Left lung (tissue), 14 donors: Measurements from ENCODE around the gene TIMM29. TPM values are rescaled to one million over a fixed set of nuclear protein-coding genes. Genes with fewer than 3 reads are reported as not detected.

Experiments used
- ATAC-seq: fragments of 200-7000 bp; cut with Tn5 transposase; one replicate; pipeline ENCODE4 v1.9.1; 2020; ENCODE audit warnings: moderate library complexity
- DNase-seq, 4 donors: peaks; one replicate each; pipeline ENCODE4 v3.0.0-alpha.2; 2013 to 2020
- H3K27ac ChIP-seq, 2 donors: fragments of 200-600 bp; sonication (generic) in 1 of 2; one replicate each; pipeline versions ENCODE4 v1.5.0 to v1.8.0; 2020 to 2021
- H3K27me3 ChIP-seq, 2 donors: fragments of 200-600 bp; sonication (generic) in 1 of 2; one replicate each; pipeline versions ENCODE4 v1.5.0 to v1.8.0; 2020 to 2021
- H3K36me3 ChIP-seq, 2 donors: fragments of 200-600 bp; sonication (generic) in 1 of 2; one replicate each; pipeline versions ENCODE4 v1.5.0 to v1.8.0; 2020 to 2021
- H3K4me1 ChIP-seq, 2 donors: fragments of 200-600 bp; one replicate each; pipeline ENCODE4 v1.8.0; 2021
- H3K4me3 ChIP-seq, 2 donors: fragments of 200-600 bp; sonication (generic) in 1 of 2; one replicate each; pipeline versions ENCODE4 v1.5.0 to v1.8.0; 2020 to 2021; ENCODE audit warnings: mild to moderate bottlenecking in 1 of 2
- H3K9me3 ChIP-seq, 2 donors: fragments of 200-600 bp; sonication (generic) in 1 of 2; one replicate each; pipeline versions ENCODE4 v1.5.0 to v1.8.0; 2020 to 2021
- intact Hi-C, 2 donors: fragments of 100-400 bp; cut with DNase I; formaldehyde crosslinking; loops; one replicate each; pipeline versions ENCODE4 v1.11.2 to v1.14.2; 2022
- long read RNA-seq, 12 donors: library from polyadenylated mRNA in 2 of 12; unstranded in 2 of 12; transcript quantifications; one replicate each; pipeline ENCODE4 v2.0.0 and lab custom pipeline, GENCODE V29; 2019 to 2026
- polyA plus RNA-seq, 6 donors: library from polyadenylated mRNA; unstranded; fragments of 120-200 nt; gene quantifications; one replicate each; pipeline ENCODE4 v1.2.1, GENCODE V29; 2013; ENCODE audit not compliant: insufficient read length in 6 of 6
- total RNA-seq, 2 donors: library from RNA; stranded (reverse); fragmentation: NEBNext Ultra II Directional; extraction: Animal tissue kit (Norgen Biotek cat#: 25700); gene quantifications; one replicate each; pipeline ENCODE4 v1.2.1, GENCODE V29; 2021
- TF ChIP-seq, protein P1 (sequence below), 2 donors: fragments of 200-600 bp; sonication (generic) in 1 of 2; IDR thresholded peaks; one replicate each; pipeline versions ENCODE4 v1.5.0 to v1.8.0; 2021; ENCODE audit warnings: antibody characterized with exemption in 2 of 2
- donor health status: DM: no; HTN: yes; CAD: no.
- donor health status: DM: no; HTN: no; CAD: no.

The TIMM29 gene
- 10 to 100 TPM; 18.8 to 19.5 TPM for total RNA-seq
- polyA plus RNA-seq, result 10 to 100 TPM; 24.0 to 28.5 (median 26.0) TPM
- long read RNA-seq, donor 1, transcript TIMM29-201 (2 exons, 1,425 nt), result major isoform, 7 of 7 reads
- long read RNA-seq, donor 1, partial matches to known transcripts, result 0 of 7 reads
- long read RNA-seq, donor 1, other reads (novel, unspliced or antisense), result 0 of 7 reads
- long read RNA-seq, donor 2, transcript TIMM29-201 (2 exons, 1,425 nt), result major isoform, 10 of 11 reads
- long read RNA-seq, donor 2, partial matches to known transcripts, result 0 of 11 reads
- long read RNA-seq, donor 2, other reads (novel, unspliced or antisense), result 0 of 11 reads
- long read RNA-seq, donor 3, transcript TIMM29-201 (2 exons, 1,425 nt), result major isoform, 6 of 6 reads
- long read RNA-seq, donor 3, partial matches to known transcripts, result 0 of 6 reads
- long read RNA-seq, donor 3, other reads (novel, unspliced or antisense), result 0 of 6 reads
- long read RNA-seq, donor 4, transcript TIMM29-201 (2 exons, 1,425 nt), result major isoform, 19 of 20 reads
- long read RNA-seq, donor 4, partial matches to known transcripts, result 0 of 20 reads
- long read RNA-seq, donor 4, other reads (novel, unspliced or antisense), result 1 of 20 reads
- long read RNA-seq, donor 5, transcript TIMM29-201 (2 exons, 1,425 nt), result major isoform, 7 of 8 reads
- long read RNA-seq, donor 5, partial matches to known transcripts, result 0 of 8 reads
- long read RNA-seq, donor 5, other reads (novel, unspliced or antisense), result 0 of 8 reads
- long read RNA-seq, donor 6, transcript TIMM29-201 (2 exons, 1,425 nt), result major isoform, 8 of 16 reads
- long read RNA-seq, donor 6, partial matches to known transcripts, result 8 of 16 reads
- long read RNA-seq, donor 6, other reads (novel, unspliced or antisense), result 0 of 16 reads
- long read RNA-seq, donor 7, partial matches to known transcripts, result 0 of 3 reads
- long read RNA-seq, donor 7, other reads (novel, unspliced or antisense), result 0 of 3 reads
- long read RNA-seq, donor 8, transcript TIMM29-201 (2 exons, 1,425 nt), result major isoform, 10 of 10 reads
- long read RNA-seq, donor 8, partial matches to known transcripts, result 0 of 10 reads
- long read RNA-seq, donor 8, other reads (novel, unspliced or antisense), result 0 of 10 reads
- long read RNA-seq, donor 9, result 0 reads
- long read RNA-seq, donor 10, transcript TIMM29-201 (2 exons, 1,425 nt), result major isoform, 16 of 17 reads
- long read RNA-seq, donor 10, partial matches to known transcripts, result 0 of 17 reads
- long read RNA-seq, donor 10, other reads (novel, unspliced or antisense), result 1 of 17 reads
- long read RNA-seq, donor 11, result 0 reads
- long read RNA-seq, donor 12, transcript TIMM29-201 (2 exons, 1,425 nt), result major isoform, 6 of 6 reads
- long read RNA-seq, donor 12, partial matches to known transcripts, result 0 of 6 reads
- long read RNA-seq, donor 12, other reads (novel, unspliced or antisense), result 0 of 6 reads

DNA sequence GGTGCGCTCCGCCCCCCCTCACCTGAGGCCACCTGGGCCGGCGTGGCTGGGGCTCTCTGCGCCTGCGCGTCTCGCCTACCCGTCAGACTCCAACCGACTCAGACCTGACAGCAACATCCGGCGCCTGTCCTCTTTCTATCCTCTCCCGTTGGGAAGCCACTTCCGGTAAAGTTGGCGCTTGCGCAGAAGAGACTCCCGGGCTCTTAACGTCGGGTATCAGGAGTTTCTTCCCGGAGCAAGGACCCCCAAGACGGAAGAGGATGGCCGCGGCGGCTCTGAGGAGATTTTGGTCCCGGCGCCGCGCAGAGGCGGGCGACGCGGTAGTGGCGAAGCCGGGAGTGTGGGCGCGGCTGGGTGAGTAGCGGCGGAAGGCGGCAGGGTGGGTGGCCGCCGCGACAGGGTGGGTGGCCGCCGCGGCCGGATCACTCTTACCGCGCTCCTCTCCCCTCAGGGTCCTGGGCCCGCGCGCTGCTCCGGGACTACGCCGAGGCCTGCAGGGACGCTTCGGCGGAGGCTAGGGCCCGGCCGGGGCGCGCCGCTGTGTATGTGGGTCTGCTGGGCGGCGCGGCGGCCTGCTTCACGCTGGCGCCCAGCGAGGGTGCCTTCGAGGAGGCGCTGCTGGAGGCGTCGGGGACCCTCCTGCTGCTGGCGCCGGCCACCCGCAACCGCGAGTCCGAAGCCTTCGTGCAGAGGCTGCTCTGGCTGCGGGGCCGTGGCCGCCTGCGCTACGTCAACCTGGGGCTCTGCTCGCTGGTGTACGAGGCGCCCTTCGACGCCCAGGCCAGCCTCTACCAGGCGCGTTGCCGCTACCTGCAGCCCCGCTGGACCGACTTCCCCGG, at the start of gene TIMM29, which contains the start of gene YIPF2:
Gene TIMM29, plus strand, starts transcription at position 249 of the 839 bp plus-strand sequence. Its CDS starts 12 bp downstream, at position 261.
Gene YIPF2, minus strand, starts transcription at position 77 of the 839 bp plus-strand sequence. CDS start 229 bp downstream, outside the sequence.
- Histone ChIP-seq H3K4me1 (peaks cover 15 to 39% of the 10 kb centered on the region in 2 donors), H3K4me3 (peak within 1 kb of the TSS; percentile 89 to 98), H3K27me3 (no peaks in the 10 kb centered on the region), H3K36me3 (peaks cover 0 to 28% of the 10 kb centered on the region in 2 donors), H3K27ac (peak within 1 kb of the TSS; percentile 71 to 77), H3K9me3 (no peaks in the 10 kb centered on the region)
- TF ChIP-seq, protein P1, sequence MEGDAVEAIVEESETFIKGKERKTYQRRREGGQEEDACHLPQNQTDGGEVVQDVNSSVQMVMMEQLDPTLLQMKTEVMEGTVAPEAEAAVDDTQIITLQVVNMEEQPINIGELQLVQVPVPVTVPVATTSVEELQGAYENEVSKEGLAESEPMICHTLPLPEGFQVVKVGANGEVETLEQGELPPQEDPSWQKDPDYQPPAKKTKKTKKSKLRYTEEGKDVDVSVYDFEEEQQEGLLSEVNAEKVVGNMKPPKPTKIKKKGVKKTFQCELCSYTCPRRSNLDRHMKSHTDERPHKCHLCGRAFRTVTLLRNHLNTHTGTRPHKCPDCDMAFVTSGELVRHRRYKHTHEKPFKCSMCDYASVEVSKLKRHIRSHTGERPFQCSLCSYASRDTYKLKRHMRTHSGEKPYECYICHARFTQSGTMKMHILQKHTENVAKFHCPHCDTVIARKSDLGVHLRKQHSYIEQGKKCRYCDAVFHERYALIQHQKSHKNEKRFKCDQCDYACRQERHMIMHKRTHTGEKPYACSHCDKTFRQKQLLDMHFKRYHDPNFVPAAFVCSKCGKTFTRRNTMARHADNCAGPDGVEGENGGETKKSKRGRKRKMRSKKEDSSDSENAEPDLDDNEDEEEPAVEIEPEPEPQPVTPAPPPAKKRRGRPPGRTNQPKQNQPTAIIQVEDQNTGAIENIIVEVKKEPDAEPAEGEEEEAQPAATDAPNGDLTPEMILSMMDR (IDR thresholded peaks at IDR 0.05), result no peak
- peak; percentile 93 for ATAC-seq
- intact Hi-C loops, result no loop called here
- DNase-seq, result peak; percentile 95 to 99 (median 97)

DNA sequence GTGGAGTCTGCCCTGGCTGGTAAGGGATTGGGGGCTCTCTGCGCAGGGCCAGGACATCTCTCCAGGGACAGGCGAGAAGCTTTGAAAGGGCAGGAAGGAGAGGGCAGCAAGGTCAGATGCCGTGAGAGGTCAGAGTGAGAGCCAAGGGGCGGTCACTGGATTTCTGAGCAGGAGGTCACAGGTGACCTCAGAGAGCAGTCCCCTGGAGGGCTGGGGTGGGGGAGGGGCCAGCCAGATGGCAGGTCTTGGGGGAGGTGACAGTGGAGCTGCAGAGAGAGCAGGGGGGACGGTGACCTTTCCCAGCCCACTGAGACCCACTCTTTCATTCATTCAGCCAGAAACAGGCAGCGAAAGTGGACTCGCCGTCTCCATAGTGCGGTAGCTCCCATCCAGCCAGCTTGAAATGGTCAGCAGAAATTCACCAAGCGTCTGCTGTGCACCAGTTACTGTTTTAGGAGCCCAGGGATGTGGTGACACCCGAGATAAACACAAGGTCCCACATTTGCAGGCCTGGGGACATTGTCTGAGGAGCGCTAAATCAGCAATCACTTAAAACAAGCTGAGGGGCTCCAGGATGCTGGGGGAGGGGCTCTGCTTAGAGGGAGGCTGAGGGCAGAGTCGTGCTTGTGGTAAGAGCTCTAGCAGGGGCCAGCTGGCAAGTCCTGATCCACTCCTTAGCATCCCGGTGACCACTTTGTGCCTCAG, 47.1 kb upstream of the TIMM29 start:
- H3K4me3 ChIP-seq, result no peak overlapping the region
- DNase-seq (no peak), ATAC-seq (no peak)
- no peak overlapping the region for H3K27ac ChIP-seq
- H3K4me1 ChIP-seq, result peaks cover 9 to 27% of the 10 kb centered on the region in 2 donors
- no peaks in the 10 kb centered on the region for H3K9me3 ChIP-seq
- no peaks in the 10 kb centered on the region for H3K27me3 ChIP-seq
- intact Hi-C loops, result no loop called here
- H3K36me3 ChIP-seq, result no peaks in the 10 kb centered on the region
- TF ChIP-seq, protein P1 (IDR thresholded peaks at IDR 0.05), result no peak

DNA sequence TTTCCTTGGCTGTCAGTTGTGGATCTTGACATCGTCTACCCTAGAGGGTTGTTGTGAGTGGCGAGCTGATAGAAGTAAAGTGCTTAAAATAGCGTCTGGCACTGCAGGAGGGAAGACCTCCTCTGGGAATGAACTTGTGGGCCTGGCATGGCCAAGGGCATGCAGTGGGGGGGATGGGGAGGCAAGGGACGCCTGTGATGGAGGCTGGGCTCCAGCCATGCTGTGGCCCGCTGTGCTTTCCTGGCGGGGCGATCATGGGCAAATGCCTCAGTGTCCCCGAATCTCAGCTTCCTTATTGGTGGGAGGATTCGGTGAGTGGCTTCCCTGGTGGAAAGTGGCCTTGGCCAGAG, 46.5 kb upstream of the TIMM29 start:
- Histone ChIP-seq H3K4me1 (peaks cover 3 to 22% of the 10 kb centered on the region in 2 donors), H3K9me3 (no peaks in the 10 kb centered on the region), H3K27ac (no peak overlapping the region), H3K4me3 (no peak overlapping the region), H3K36me3 (no peaks in the 10 kb centered on the region), H3K27me3 (no peaks in the 10 kb centered on the region)
- ATAC-seq, result no peak
- intact Hi-C loops, result no loop called here
- TF ChIP-seq, protein P1 (IDR thresholded peaks at IDR 0.05), result no peak
- no peak for DNase-seq

DNA sequence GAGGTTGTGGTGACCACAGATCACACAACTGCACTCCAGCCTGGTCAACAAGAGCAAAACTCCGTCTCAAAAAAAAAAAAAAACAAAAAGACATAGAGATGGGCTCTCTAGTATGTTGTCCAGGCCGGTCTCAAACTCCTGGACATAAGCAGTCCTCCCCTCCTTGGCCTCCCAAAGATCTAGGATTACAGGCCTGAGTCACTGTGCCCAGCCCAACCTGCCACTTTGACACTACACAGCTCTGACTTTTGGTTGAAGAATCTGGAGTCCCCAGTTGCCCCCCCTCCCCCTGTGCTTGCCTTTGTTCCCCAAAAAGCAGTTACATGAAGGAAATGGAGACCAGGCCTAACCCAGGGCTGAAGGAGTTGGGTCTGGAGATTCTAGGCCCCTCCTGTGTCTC, 44.3 kb upstream of the TIMM29 start:
- Histone ChIP-seq H3K4me3 (no peak overlapping the region), H3K27ac (no peak overlapping the region), H3K9me3 (no peaks in the 10 kb centered on the region), H3K4me1 (peaks cover 0 to 3% of the 10 kb centered on the region in 2 donors), H3K27me3 (no peaks in the 10 kb centered on the region), H3K36me3 (no peaks in the 10 kb centered on the region)
- intact Hi-C loops, result no loop called here
- TF ChIP-seq, protein P1 (IDR thresholded peaks at IDR 0.05), result no peak
- ATAC-seq (no peak), DNase-seq (no peak)
